Stomach (tissue), 4 donors: ENCODE data around the gene ZFP36.

Experiments
- EP300 ChIP-seq: sonication (generic); formaldehyde crosslinking; IDR thresholded peaks from one replicate; pipeline ENCODE4 v1.6.1; 2017; ENCODE audit warnings: antibody characterized with exemption
- POLR2A ChIP-seq, 4 donors: fragments of 450-650 bp; IDR thresholded peaks; one replicate each; pipeline ENCODE4 v1.6.1; 2016; ENCODE audit warnings: antibody characterized with exemption in 4 of 4, control low read depth in 2 of 4, mild to moderate bottlenecking in 1 of 4, moderate library complexity in 1 of 4
- POLR2AphosphoS5 ChIP-seq, 3 donors: sonication (generic); formaldehyde crosslinking; IDR thresholded peaks; one replicate each; pipeline ENCODE4 v1.6.1; 2016; ENCODE audit warnings: antibody characterized with exemption in 3 of 3
- TF ChIP-seq, protein P1 (sequence below), 7 experiments: fragments of 450-650 bp in 4 of 7; fragments of 200-600 bp in 3 of 7; sonication (generic) in 3 of 7; IDR thresholded peaks; one replicate each; pipeline ENCODE4 v1.5.1; 2016 to 2019; ENCODE audit warnings: antibody characterized with exemption in 7 of 7, control low read depth in 2 of 7, mild to moderate bottlenecking in 1 of 7

GRCh38 chr19:39419003-39419402 is 12.4 kb downstream of the ZFP36 start:
- TF ChIP-seq POLR2A (IDR thresholded peaks at IDR 0.05) (no peak), EP300 (no peak), POLR2AphosphoS5 (IDR thresholded peaks at IDR 0.05) (no peak)
- TF ChIP-seq, protein P1, sequence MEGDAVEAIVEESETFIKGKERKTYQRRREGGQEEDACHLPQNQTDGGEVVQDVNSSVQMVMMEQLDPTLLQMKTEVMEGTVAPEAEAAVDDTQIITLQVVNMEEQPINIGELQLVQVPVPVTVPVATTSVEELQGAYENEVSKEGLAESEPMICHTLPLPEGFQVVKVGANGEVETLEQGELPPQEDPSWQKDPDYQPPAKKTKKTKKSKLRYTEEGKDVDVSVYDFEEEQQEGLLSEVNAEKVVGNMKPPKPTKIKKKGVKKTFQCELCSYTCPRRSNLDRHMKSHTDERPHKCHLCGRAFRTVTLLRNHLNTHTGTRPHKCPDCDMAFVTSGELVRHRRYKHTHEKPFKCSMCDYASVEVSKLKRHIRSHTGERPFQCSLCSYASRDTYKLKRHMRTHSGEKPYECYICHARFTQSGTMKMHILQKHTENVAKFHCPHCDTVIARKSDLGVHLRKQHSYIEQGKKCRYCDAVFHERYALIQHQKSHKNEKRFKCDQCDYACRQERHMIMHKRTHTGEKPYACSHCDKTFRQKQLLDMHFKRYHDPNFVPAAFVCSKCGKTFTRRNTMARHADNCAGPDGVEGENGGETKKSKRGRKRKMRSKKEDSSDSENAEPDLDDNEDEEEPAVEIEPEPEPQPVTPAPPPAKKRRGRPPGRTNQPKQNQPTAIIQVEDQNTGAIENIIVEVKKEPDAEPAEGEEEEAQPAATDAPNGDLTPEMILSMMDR (IDR thresholded peaks at IDR 0.05): no peak
